Calu3 (cell line): ENCODE measurements around the gene ABCA2. TPM values are rescaled to one million over a fixed set of nuclear protein-coding genes. Genes with fewer than 3 reads are reported as not detected.

ENCODE experiments used
- BruUV-seq: library from RNA; stranded (reverse); fragments of 400-500 nt; replicated peaks from 2 replicates; lab custom pipeline; 2021; lab: Mats Ljungman, UMichigan
- CTCF ChIA-PET: fragments of 300-600 bp; sonication (Branson Sonifier 250); formaldehyde crosslinking; loops from one replicate; lab custom pipeline; 2022; ENCODE audit warnings: antibody characterized with exemption; lab: Charles Lee
- DNase-seq: peaks from one replicate; pipeline ENCODE4 v3.0.0; 2022
- H3K27ac Mint-ChIP-seq: one replicate; pipeline ENCODE4 v1.8.0; 2022; ENCODE audit warnings: mixed read lengths; ENCODE audit not compliant: unreplicated experiment
- H3K27me3 Mint-ChIP-seq: one replicate; pipeline ENCODE4 v1.8.0; 2022; ENCODE audit warnings: mixed read lengths; ENCODE audit not compliant: unreplicated experiment
- H3K36me3 Mint-ChIP-seq: one replicate; pipeline ENCODE4 v1.8.0; 2022; ENCODE audit warnings: mild to moderate bottlenecking, moderate library complexity, mixed read lengths; ENCODE audit not compliant: insufficient read depth, unreplicated experiment
- H3K4me1 Mint-ChIP-seq: one replicate; pipeline ENCODE4 v1.8.0; 2022; ENCODE audit warnings: mild to moderate bottlenecking, low read depth, mixed read lengths; ENCODE audit not compliant: unreplicated experiment
- H3K4me3 Mint-ChIP-seq: one replicate; pipeline ENCODE4 v1.8.0; 2022; ENCODE audit warnings: mild to moderate bottlenecking, low read depth, moderate library complexity, mixed read lengths; ENCODE audit not compliant: unreplicated experiment
- H3K9me3 Mint-ChIP-seq: one replicate; pipeline ENCODE4 v1.8.0; 2022; ENCODE audit warnings: low read depth, mixed read lengths; ENCODE audit not compliant: unreplicated experiment
- intact Hi-C: fragments of 100-400 bp; cut with micrococcal nuclease; formaldehyde crosslinking; loops from one replicate; pipeline ENCODE4 v1.10.0; 2022; ENCODE audit not compliant: unreplicated experiment
- total RNA-seq: library from RNA; stranded (reverse); gene quantifications from 2 replicates; pipeline ENCODE4 v1.2.3, GENCODE V29; 2022
- TF ChIP-seq, protein P1 (sequence below): fragments of 200-600 bp; IDR thresholded peaks from one replicate; pipeline ENCODE4 v1.8.0; 2022; ENCODE audit warnings: antibody characterized with exemption; ENCODE audit not compliant: unreplicated experiment

ABCA2 gene
- total RNA-seq, 1 experiment from 2014 or later: 47.6 TPM

DNA sequence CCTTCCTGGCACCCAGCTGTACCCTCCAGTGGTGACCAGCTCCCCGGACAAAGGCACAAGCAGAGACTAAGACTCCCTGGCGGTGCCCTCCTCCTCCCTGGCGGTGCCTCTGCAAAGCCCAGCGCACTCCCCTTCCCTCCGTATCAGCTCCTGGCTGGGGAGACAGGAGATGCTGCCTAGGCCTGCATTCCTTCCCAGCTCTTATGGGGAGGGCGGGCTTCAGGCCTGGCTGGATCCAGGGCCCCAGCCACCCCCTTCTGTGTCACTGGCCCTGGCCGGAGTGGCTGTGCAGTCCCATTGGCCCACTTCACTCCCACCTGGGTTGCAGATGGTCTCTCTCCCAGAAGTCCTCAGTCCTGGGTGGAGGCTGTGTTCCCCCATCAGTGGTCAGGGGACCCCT lies 69.6 kb downstream of the ABCA2 start:
- no peak for DNase-seq
- CTCF ChIA-PET: no interaction called here
- Mint-ChIP-seq H3K27ac (no peak overlapping the region), H3K27me3 (no peaks in the 10 kb centered on the region), H3K4me1 (no peaks in the 10 kb centered on the region), H3K36me3 (peaks cover 3% of the 10 kb centered on the region), H3K9me3 (no peaks in the 10 kb centered on the region), H3K4me3 (no peak overlapping the region)
- BruUV-seq: no TSS peak
- intact Hi-C loops: no loop called here
- TF ChIP-seq, protein P1, sequence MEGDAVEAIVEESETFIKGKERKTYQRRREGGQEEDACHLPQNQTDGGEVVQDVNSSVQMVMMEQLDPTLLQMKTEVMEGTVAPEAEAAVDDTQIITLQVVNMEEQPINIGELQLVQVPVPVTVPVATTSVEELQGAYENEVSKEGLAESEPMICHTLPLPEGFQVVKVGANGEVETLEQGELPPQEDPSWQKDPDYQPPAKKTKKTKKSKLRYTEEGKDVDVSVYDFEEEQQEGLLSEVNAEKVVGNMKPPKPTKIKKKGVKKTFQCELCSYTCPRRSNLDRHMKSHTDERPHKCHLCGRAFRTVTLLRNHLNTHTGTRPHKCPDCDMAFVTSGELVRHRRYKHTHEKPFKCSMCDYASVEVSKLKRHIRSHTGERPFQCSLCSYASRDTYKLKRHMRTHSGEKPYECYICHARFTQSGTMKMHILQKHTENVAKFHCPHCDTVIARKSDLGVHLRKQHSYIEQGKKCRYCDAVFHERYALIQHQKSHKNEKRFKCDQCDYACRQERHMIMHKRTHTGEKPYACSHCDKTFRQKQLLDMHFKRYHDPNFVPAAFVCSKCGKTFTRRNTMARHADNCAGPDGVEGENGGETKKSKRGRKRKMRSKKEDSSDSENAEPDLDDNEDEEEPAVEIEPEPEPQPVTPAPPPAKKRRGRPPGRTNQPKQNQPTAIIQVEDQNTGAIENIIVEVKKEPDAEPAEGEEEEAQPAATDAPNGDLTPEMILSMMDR: no peak

DNA sequence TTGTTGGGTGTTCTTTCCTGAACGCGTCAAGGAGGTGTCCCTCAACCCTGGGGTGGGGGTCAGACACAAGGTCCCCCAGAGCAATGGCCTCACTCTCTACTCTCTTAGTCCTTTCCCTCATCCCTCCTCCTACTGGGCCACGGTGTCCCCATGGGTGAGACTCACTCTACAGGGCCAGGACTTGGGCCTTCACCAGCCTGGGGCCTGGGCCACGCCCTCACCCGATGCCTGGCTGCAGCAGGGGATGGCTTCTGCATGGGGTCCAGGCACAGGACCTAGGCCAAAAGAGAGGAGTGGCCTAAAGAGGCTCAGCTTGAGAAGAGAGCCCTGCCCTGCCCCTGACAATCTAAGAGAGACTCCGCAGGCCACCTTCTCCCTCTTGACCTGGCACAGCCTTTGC lies 70.1 kb downstream of the ABCA2 start:
- H3K36me3 Mint-ChIP-seq: no peaks in the 10 kb centered on the region
- no peak for DNase-seq
- no peak overlapping the region for H3K27ac Mint-ChIP-seq
- H3K9me3 Mint-ChIP-seq: no peaks in the 10 kb centered on the region
- H3K4me1 Mint-ChIP-seq: no peaks in the 10 kb centered on the region
- CTCF ChIA-PET: no interaction called here
- intact Hi-C loops: no loop called here
- TF ChIP-seq, protein P1: no peak
- no peak overlapping the region for H3K4me3 Mint-ChIP-seq
- H3K27me3 Mint-ChIP-seq: no peaks in the 10 kb centered on the region
- no TSS peak for BruUV-seq

GRCh38 chr9:136957461-136957860 lies 70.6 kb downstream of the ABCA2 start:
- Mint-ChIP-seq H3K4me3 (no peak overlapping the region), H3K27ac (no peak overlapping the region), H3K36me3 (no peaks in the 10 kb centered on the region), H3K9me3 (no peaks in the 10 kb centered on the region), H3K4me1 (no peaks in the 10 kb centered on the region), H3K27me3 (no peaks in the 10 kb centered on the region)
- TF ChIP-seq, protein P1: no peak
- BruUV-seq: no TSS peak
- intact Hi-C loops: no loop called here
- CTCF ChIA-PET: no interaction called here
- no peak for DNase-seq

Other genes starting within 250 kb of the ABCA2 start
- gene TMEM141, start 236.9 kb downstream of the ABCA2 start, total RNA-seq: 64.1 and 75.8 TPM in 2 replicates
- gene CCDC183, start 231.9 kb downstream of the ABCA2 start, total RNA-seq: 0.38 TPM in 1 of 2 replicates, not detected in the other
- gene RABL6, start 220.3 kb downstream of the ABCA2 start, total RNA-seq: 68.9 and 72.4 TPM in 2 replicates
- 2.9 and 3.2 TPM in 2 replicates for gene AJM1, start 185.8 kb downstream of the ABCA2 start, total RNA-seq
- 44.1 and 48.7 TPM in 2 replicates for gene PHPT1, start 178.8 kb downstream of the ABCA2 start, total RNA-seq
- gene MAMDC4, start 175.9 kb downstream of the ABCA2 start, total RNA-seq: 3.1 and 3.6 TPM in 2 replicates
- gene EDF1, start 161.9 kb downstream of the ABCA2 start, total RNA-seq: 233 and 238 TPM in 2 replicates
- 47.8 and 50.5 TPM in 2 replicates for gene TRAF2, start 141.7 kb downstream of the ABCA2 start, total RNA-seq
- gene FBXW5, start 83.5 kb downstream of the ABCA2 start, total RNA-seq: 49.9 and 50.8 TPM in 2 replicates
- gene C8G, start 83.0 kb downstream of the ABCA2 start, total RNA-seq: 3.9 and 4.0 TPM in 2 replicates
- 3.8 and 3.9 TPM in 2 replicates for gene LCN12, start 76.0 kb downstream of the ABCA2 start, total RNA-seq
- not detected in 2 replicates for gene PTGDS, start 50.7 kb downstream of the ABCA2 start, total RNA-seq
- 0.22 TPM in 1 of 2 replicates, not detected in the other for gene LCNL1, start 45.2 kb downstream of the ABCA2 start, total RNA-seq
- gene PAXX, start 35.8 kb downstream of the ABCA2 start, total RNA-seq: 38.3 and 43.7 TPM in 2 replicates
- gene CLIC3, start 31.7 kb downstream of the ABCA2 start, total RNA-seq: 0.35 and 0.91 TPM in 2 replicates
- not detected in 2 replicates for gene FUT7, start 3.9 kb upstream of the ABCA2 start, total RNA-seq
- 65.2 and 78.6 TPM in 2 replicates for gene NPDC1, start 17.9 kb upstream of the ABCA2 start, total RNA-seq
- 3.8 and 5.8 TPM in 2 replicates for gene ENTPD2, start 25.8 kb upstream of the ABCA2 start, total RNA-seq
- 38.4 and 41.1 TPM in 2 replicates for gene SAPCD2, start 42.3 kb upstream of the ABCA2 start, total RNA-seq
- gene UAP1L1, start 49.3 kb upstream of the ABCA2 start, total RNA-seq: 9.1 and 10.8 TPM in 2 replicates
- 61.4 and 65.6 TPM in 2 replicates for gene MAN1B1, start 58.7 kb upstream of the ABCA2 start, total RNA-seq
- 51.6 and 76.8 TPM in 2 replicates for gene DPP7, start 86.5 kb upstream of the ABCA2 start, total RNA-seq
- gene GRIN1, start 110.9 kb upstream of the ABCA2 start, total RNA-seq: 0.24 and 0.54 TPM in 2 replicates
- 0.52 and 0.98 TPM in 2 replicates for gene LRRC26, start 141.8 kb upstream of the ABCA2 start, total RNA-seq
- gene TMEM210, start 143.8 kb upstream of the ABCA2 start, total RNA-seq: not detected in 2 replicates
- 49.4 and 51.4 TPM in 2 replicates for gene ANAPC2, start 160.3 kb upstream of the ABCA2 start, total RNA-seq
- gene SSNA1, start 160.4 kb upstream of the ABCA2 start, total RNA-seq: 41.9 and 44.1 TPM in 2 replicates
- 18.3 and 20.3 TPM in 2 replicates for gene TPRN, start 172.5 kb upstream of the ABCA2 start, total RNA-seq
- 25.4 and 28.8 TPM in 2 replicates for gene TMEM203, start 177.4 kb upstream of the ABCA2 start, total RNA-seq
- gene NDOR1, start 177.5 kb upstream of the ABCA2 start, total RNA-seq: 26.4 and 27.7 TPM in 2 replicates
- 10.1 and 14.2 TPM in 2 replicates for gene RNF208, start 194.0 kb upstream of the ABCA2 start, total RNA-seq
- gene CYSRT1, start 196.9 kb upstream of the ABCA2 start, total RNA-seq: 3.0 and 3.6 TPM in 2 replicates
- gene RNF224, start 199.3 kb upstream of the ABCA2 start, total RNA-seq: 1.6 and 1.7 TPM in 2 replicates
- 0.26 and 0.34 TPM in 2 replicates for gene SLC34A3, start 202.7 kb upstream of the ABCA2 start, total RNA-seq
- 360 and 383 TPM in 2 replicates for gene TUBB4B, start 213.1 kb upstream of the ABCA2 start, total RNA-seq
- not detected in 2 replicates for gene STPG3, start 223.0 kb upstream of the ABCA2 start, total RNA-seq
- gene NELFB, start 227.1 kb upstream of the ABCA2 start, total RNA-seq: 41.8 and 43.5 TPM in 2 replicates
- gene TOR4A, start 249.5 kb upstream of the ABCA2 start, total RNA-seq: 51.8 and 60.2 TPM in 2 replicates